GM23338 (cell line): ENCODE results near the gene ZNF98.

Source experiments
- CREB1 ChIP-seq: fragments of 250-450 bp; sonication (Bioruptor Pico); IDR thresholded peaks from 2 replicates; pipeline ENCODE4 v1.5.0; 2020; ENCODE audit warnings: low read depth, mild to moderate bottlenecking, moderate library complexity
- CTCF ChIP-seq, 2 experiments: fragments of 200-600 bp in 1 of 2; sonication (generic) in 1 of 2; conservative IDR thresholded peaks; 2 replicates each; pipeline versions ENCODE4 v1.5.1 to v1.6.1; 2016 to 2017; ENCODE audit warnings: antibody characterized with exemption in 2 of 2, low read depth in 2 of 2, mild to moderate bottlenecking in 2 of 2, moderate library complexity in 1 of 2
- NANOG ChIP-seq: IDR thresholded peaks from 2 replicates; pipeline ENCODE4 v1.6.1; 2016; ENCODE audit warnings: antibody characterized with exemption, borderline replicate concordance
- POLR2AphosphoS5 ChIP-seq: IDR thresholded peaks from 2 replicates; pipeline ENCODE4 v1.6.1; 2016; ENCODE audit warnings: antibody characterized with exemption, low read depth
- REST ChIP-seq: IDR thresholded peaks from one replicate; pipeline ENCODE4 v1.6.1; 2018; ENCODE audit warnings: antibody characterized with exemption; ENCODE audit not compliant: unreplicated experiment

GRCh38 chr19:22354665-22355064 lies 67.5 kb downstream of the ZNF98 start:
- no peak for TF ChIP-seq CTCF (conservative IDR thresholded peaks at IDR 0.05; ENCODE audit: low read depth in 2 of 2)
- no peak for TF ChIP-seq POLR2AphosphoS5
- no peak for TF ChIP-seq CREB1 (CRISPR knock-in tag)
- TF ChIP-seq REST: no peak
- TF ChIP-seq NANOG: no peak
